ENCODE data around the gene DHDH.
A peak's percentile ranks its signal among the peaks of the same experiment; 100 is the strongest.
"Not testable (repeated sequence)": the region's sequence is repeated elsewhere in the genome, so short reads cannot be mapped to it uniquely, and the experiment has no call there.

DHDH gene

DNA sequence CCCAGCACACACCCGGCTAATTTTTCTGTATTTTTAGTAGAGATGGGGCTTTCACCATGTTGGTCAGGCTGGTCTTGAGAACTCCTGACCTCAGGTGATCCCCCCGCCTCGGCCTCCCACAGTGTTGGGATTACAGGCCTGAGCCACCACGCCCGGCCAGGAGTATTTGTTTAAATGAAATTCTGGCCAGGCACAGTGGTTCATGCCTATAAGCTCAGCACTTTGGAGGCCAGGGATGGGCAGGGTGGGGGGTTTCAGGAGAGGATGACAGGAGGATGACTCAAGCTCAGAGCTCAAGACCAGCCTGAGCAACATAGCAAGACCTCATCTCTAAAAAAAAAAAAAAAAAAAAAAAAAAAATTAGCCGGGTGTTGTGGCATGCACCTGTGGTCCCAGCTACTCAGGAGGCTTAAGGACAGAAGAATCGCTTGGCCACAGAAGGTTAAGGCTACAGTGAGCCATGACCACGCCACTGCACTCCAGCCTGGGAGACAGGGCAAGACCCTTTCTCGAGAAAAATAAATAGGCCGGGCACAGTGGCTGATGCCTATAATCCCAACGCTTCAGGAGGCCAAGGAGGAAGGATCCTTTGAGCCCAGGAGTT, 8.2 kb upstream of the DHDH start:
- TF ChIP-seq, protein P1, sequence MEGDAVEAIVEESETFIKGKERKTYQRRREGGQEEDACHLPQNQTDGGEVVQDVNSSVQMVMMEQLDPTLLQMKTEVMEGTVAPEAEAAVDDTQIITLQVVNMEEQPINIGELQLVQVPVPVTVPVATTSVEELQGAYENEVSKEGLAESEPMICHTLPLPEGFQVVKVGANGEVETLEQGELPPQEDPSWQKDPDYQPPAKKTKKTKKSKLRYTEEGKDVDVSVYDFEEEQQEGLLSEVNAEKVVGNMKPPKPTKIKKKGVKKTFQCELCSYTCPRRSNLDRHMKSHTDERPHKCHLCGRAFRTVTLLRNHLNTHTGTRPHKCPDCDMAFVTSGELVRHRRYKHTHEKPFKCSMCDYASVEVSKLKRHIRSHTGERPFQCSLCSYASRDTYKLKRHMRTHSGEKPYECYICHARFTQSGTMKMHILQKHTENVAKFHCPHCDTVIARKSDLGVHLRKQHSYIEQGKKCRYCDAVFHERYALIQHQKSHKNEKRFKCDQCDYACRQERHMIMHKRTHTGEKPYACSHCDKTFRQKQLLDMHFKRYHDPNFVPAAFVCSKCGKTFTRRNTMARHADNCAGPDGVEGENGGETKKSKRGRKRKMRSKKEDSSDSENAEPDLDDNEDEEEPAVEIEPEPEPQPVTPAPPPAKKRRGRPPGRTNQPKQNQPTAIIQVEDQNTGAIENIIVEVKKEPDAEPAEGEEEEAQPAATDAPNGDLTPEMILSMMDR (IDR thresholded peaks at IDR 0.05; ENCODE audit: poor library complexity, severe bottlenecking): no peak
- H3K27me3 ChIP-seq (ENCODE audit: insufficient read depth, poor library complexity, severe bottlenecking): no peaks in the 10 kb centered on the region
- peak; percentile 91 for DNase-seq (ENCODE audit: low spot score)
- H3K9me3 ChIP-seq (ENCODE audit: severe bottlenecking): no peaks in the 10 kb centered on the region
- peaks cover 6% of the 10 kb centered on the region; the same call in 1 of the 2 replicates for H3K36me3 ChIP-seq (ENCODE audit: low read depth)
- peak overlapping the region; percentile 52 for H3K27ac ChIP-seq (ENCODE audit: poor library complexity, severe bottlenecking)
- no peak overlapping the region for H3K4me3 ChIP-seq (ENCODE audit: severe bottlenecking)
- peaks cover 22% of the 10 kb centered on the region for H3K4me1 ChIP-seq (ENCODE audit: insufficient read depth, poor library complexity, severe bottlenecking)
- peak; percentile 89 for ATAC-seq (ENCODE audit: low read depth)

DNA sequence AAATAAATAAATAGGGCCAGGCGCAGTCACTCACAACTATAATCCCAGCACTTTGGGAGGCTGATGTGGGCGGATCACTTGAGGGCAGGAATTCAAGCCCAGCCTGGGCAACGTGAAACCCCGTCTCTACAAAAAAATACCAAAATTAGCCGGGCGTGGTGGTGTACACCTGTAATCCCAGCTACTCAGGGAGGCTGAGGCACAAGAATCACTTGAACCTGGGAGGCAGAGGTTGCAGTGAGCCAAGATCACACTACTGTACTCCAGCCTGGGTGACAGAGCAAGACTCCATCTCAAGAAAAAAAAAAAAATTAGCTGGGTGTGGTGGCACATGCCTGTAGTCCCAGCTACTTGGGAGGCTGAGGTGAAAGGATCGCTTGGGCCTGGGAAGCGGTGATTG, 7.6 kb upstream of the DHDH start:
- DNase-seq (ENCODE audit: low spot score); H3K36me3 ChIP-seq (ENCODE audit: low read depth); ATAC-seq (ENCODE audit: low read depth); H3K27me3 ChIP-seq (ENCODE audit: insufficient read depth, poor library complexity, severe bottlenecking); H3K4me3 ChIP-seq (ENCODE audit: severe bottlenecking); H3K9me3 ChIP-seq (ENCODE audit: severe bottlenecking): not testable (repeated sequence)
- Histone ChIP-seq H3K27ac (ENCODE audit: poor library complexity, severe bottlenecking) (peak overlapping the region; percentile 52), H3K4me1 (ENCODE audit: insufficient read depth, poor library complexity, severe bottlenecking) (peaks cover 22% of the 10 kb centered on the region)

DNA sequence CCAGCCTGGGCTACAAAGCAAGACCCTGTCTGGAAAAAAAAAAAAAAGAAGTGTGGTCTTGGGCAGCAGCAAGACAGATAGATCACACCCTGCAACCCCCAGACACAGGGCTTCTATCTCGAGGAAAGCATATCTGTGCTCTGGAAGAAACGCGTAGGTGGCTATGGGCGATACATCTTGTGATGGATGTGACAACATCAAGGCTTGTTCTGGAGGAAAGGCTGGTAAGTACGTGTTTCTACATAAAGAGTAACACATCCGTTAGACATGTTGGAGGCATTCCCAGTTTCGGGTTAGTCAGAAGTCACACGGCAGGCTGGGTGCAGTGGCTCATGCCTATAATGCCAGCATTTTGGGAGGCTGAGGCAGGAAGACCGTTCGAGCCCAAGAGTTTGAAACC, 6.6 kb upstream of the DHDH start:
- ATAC-seq (ENCODE audit: low read depth): peak; percentile 78
- Histone ChIP-seq H3K4me3 (ENCODE audit: severe bottlenecking) (no peak overlapping the region), H3K27me3 (ENCODE audit: insufficient read depth, poor library complexity, severe bottlenecking) (no peaks in the 10 kb centered on the region), H3K9me3 (ENCODE audit: severe bottlenecking) (no peaks in the 10 kb centered on the region), H3K27ac (ENCODE audit: poor library complexity, severe bottlenecking) (peak overlapping the region; percentile 52), H3K36me3 (ENCODE audit: low read depth) (no peaks in the 10 kb centered on the region), H3K4me1 (ENCODE audit: insufficient read depth, poor library complexity, severe bottlenecking) (peaks cover 22% of the 10 kb centered on the region)
- peak; percentile 84 for DNase-seq (ENCODE audit: low spot score)
- TF ChIP-seq, protein P1 (IDR thresholded peaks at IDR 0.05; ENCODE audit: poor library complexity, severe bottlenecking): no peak

DNA sequence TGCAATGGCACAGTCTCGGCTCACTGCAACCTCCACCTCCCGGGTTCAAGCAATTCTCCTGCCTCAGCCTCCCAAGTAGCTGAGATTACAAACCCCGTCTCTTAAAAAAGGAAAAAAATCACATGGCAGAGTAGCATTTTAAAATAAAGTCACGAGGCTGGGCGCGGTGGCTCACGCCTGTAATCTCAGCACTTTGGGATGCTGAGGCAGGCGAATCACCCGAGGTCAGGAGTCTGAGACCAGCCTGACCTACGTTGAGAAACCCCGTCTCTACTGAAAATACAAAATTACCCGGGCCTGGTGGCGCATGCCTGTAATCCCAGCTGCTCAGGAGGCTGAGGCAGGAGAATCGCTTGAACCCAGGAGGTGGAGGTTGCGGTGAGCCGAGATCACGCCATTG, 5.8 kb upstream of the DHDH start:
- ATAC-seq (ENCODE audit: low read depth); DNase-seq (ENCODE audit: low spot score); H3K27me3 ChIP-seq (ENCODE audit: insufficient read depth, poor library complexity, severe bottlenecking); H3K4me3 ChIP-seq (ENCODE audit: severe bottlenecking); H3K36me3 ChIP-seq (ENCODE audit: low read depth); H3K9me3 ChIP-seq (ENCODE audit: severe bottlenecking): not testable (repeated sequence)
- H3K27ac ChIP-seq (ENCODE audit: poor library complexity, severe bottlenecking): peak overlapping the region; percentile 52
- H3K4me1 ChIP-seq (ENCODE audit: insufficient read depth, poor library complexity, severe bottlenecking): peaks cover 24% of the 10 kb centered on the region

DNA sequence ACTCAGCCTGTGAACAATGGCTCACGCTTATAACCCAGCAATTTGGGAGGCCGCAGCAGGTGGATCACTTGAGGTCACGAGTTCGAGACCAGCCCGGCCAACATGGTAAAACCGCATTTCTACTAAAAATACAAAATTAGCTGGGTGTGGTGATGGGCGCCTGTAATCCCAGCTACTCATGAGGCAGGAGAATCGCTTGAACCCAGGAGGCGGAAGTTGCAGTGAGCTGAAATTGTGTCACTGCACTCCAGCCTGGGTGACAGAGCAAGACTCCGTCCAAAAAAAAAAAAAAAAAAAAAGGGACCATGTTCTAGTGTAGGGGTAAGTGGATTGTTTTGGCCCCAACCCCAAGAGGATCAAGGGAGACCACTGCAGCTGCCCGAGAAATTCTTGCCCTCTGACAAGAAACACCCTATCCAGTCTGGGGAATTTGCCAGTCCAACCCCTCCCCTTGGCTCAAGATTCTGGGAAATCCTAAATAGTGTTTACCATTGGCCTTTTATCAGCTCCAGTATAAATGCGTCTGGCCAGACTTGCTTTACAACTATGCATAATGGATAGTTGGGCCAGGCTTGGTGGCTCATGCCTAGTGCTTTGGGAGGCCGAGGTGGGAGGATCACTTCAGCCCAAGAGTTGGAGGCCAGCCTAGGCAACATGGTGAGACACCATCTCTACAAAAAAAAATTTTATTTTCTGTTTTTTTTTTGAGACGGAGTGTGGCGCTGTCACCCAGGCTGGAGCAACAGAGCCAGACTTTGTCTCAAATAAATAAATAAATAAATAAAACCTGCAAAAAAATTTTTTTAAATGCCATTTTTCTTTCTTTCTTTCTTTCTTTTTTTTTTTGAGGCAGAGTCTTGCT, 5.1 kb upstream of the DHDH start:
- no peak for ATAC-seq (ENCODE audit: low read depth)
- Histone ChIP-seq H3K4me3 (ENCODE audit: severe bottlenecking) (no peak overlapping the region), H3K27me3 (ENCODE audit: insufficient read depth, poor library complexity, severe bottlenecking) (no peaks in the 10 kb centered on the region), H3K27ac (ENCODE audit: poor library complexity, severe bottlenecking) (no peak overlapping the region), H3K36me3 (ENCODE audit: low read depth) (no peaks in the 10 kb centered on the region), H3K4me1 (ENCODE audit: insufficient read depth, poor library complexity, severe bottlenecking) (peaks cover 28% of the 10 kb centered on the region), H3K9me3 (ENCODE audit: severe bottlenecking) (no peaks in the 10 kb centered on the region)
- TF ChIP-seq, protein P1 (IDR thresholded peaks at IDR 0.05; ENCODE audit: poor library complexity, severe bottlenecking): no peak
- no peak for DNase-seq (ENCODE audit: low spot score)
